ENCODE data around the gene TBC1D9B.

GRCh38 chr5:179874536-179875292 lies 33.0 kb downstream of the TBC1D9B start:
- TF ChIP-seq CTCF (IDR thresholded peaks at IDR 0.05; ENCODE audit: poor library complexity), result no peak
- TF ChIP-seq EZH2phosphoT487 (IDR thresholded peaks at IDR 0.05; ENCODE audit: low read depth, severe bottlenecking, unreplicated experiment), result no peak

Measured in hepatocyte (in vitro differentiated cells).